Adrenal gland (tissue), 12 donors: ENCODE measurements around the gene CYP4V2. TPM values are rescaled to one million over a fixed set of nuclear protein-coding genes. Genes with fewer than 3 reads are reported as not detected.
A peak's percentile ranks its signal among the peaks of the same experiment; 100 is the strongest.

ENCODE experiments used
- DNase-seq, 7 donors: peaks; one replicate each; pipeline ENCODE4 v3.0.0-alpha.2; 2019 to 2020
- H3K27ac ChIP-seq, 5 donors: fragments of 200-600 bp; sonication (generic) in 4 of 5; 1 replicate in 3 of 5; 2 replicates in 2 of 5; pipeline versions ENCODE4 v1.5.1 to v1.8.0; 2016 to 2020; ENCODE audit warnings: mild to moderate bottlenecking in 1 of 5
- H3K27me3 ChIP-seq: fragments of 200-600 bp; 2 replicates; pipeline ENCODE4 v1.8.0; 2021
- H3K36me3 ChIP-seq, 2 donors: fragments of 200-600 bp; replicated peaks in 1 of 2; 1 replicate in 1 of 2; 2 replicates in 1 of 2; pipeline versions ENCODE4 v1.5.1 to v1.8.0; 2018 to 2022
- H3K4me1 ChIP-seq, 2 donors: fragments of 200-600 bp; replicated peaks in 1 of 2; 1 replicate in 1 of 2; 2 replicates in 1 of 2; pipeline versions ENCODE4 v1.5.1 to v1.8.0; 2018 to 2021
- H3K4me3 ChIP-seq, 4 donors: fragments of 200-600 bp; sonication (generic) in 3 of 4; one replicate each; pipeline ENCODE4 v1.5.1; 2016 to 2018
- H3K9me3 ChIP-seq, 3 donors: fragments of 200-600 bp; sonication (generic) in 1 of 3; replicated peaks in 1 of 3; 1 replicate in 2 of 3; 2 replicates in 1 of 3; pipeline versions ENCODE4 v1.5.1 to v1.8.0; 2016 to 2021
- POLR2A ChIP-seq, 2 donors: fragments of 450-650 bp; IDR thresholded peaks; one replicate each; pipeline ENCODE4 v1.6.1; 2017; ENCODE audit warnings: antibody characterized with exemption in 2 of 2, mild to moderate bottlenecking in 2 of 2, moderate library complexity in 1 of 2
- whole genome bisulfite sequencing, 4 donors: extraction: QIAGEN DNeasy Blood & Tissue Kit in 2 of 4; methylation state at CpG; one replicate each; pipeline versions ENCODE4 v1.1.5 to v1.1.7; 2013 to 2017; 5-methylcytosine and 5-hydroxymethylcytosine counted together
- intact Hi-C, 2 donors: fragments of 100-400 bp; cut with DNase I; formaldehyde crosslinking; loops; one replicate each; pipeline versions ENCODE4 v1.14.1 to v1.15.0; 2022 to 2023
- polyA plus RNA-seq, 3 donors: library from polyadenylated mRNA; stranded (reverse); fragments of 200-250 nt in 2 of 3; fragments of 350-450 nt in 1 of 3; fragmentation: Illumina TruSeq in 1 of 3; extraction: RNeasy Lipid Tissue Mini Kit (QIAGEN cat#74804) in 1 of 3; gene quantifications; one replicate each; pipeline ENCODE4 v1.2.3, GENCODE V29; 2013 to 2014
- total RNA-seq, 9 donors: library from RNA; depleted of rRNA in 4 of 9; stranded (reverse); fragments of >200 nt in 4 of 9; fragments of 120-200 nt in 1 of 9; fragmentation: NEBNext Ultra II Directional in 1 of 9; extraction: Animal tissue kit (Norgen Biotek cat#: 25700) in 1 of 9; gene quantifications; one replicate each; pipeline versions ENCODE4 v1.1.0 to v1.2.4, GENCODE V29; 2013 to 2023
- TF ChIP-seq, protein P1 (sequence below), 6 experiments: fragments of 450-650 bp in 4 of 6; fragments of 200-600 bp in 2 of 6; sonication (generic) in 1 of 6; IDR thresholded peaks; 1 replicate in 5 of 6; 2 replicates in 1 of 6; pipeline versions ENCODE4 v1.5.1 to v1.8.0; 2016 to 2021; ENCODE audit warnings: antibody characterized with exemption in 6 of 6, mild to moderate bottlenecking in 2 of 6, moderate library complexity in 1 of 6
- donor health status: healthy with polysubstance abuse.
- donor health status: Bipolar disorder and iron deficiency.
- donor health status: DM: yes; HTN: yes; CAD: no.
- donor health status: DM: no; HTN: no; CAD: no.
- donor health status: DM: no; HTN: no; CAD: no.
- donor health status: DM: yes; HTN: yes; CAD: no.

Gene CYP4V2
- total and polyA plus RNA-seq, 12 donors: 11.5 to 106 (median 61.0) TPM

DNA sequence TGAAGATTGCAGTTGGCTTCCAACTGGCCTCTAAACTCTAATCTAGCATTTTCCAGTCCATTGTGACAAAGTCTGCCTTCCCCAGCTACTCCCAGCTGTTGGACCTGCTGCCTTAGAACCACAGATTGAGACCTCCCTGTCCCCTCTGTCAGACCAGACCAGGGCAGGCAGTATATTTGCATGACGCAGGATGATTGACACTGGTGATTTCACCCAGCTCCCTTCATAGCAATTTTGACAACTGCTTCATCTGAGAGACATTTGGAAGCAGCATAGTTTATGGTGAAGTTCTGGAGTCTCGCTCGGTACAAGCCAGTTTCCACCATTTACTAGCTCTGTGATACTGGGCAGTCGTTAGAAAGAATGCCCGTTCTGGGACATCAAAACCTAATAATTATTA, 2.5 kb downstream of the CYP4V2 start:
- DNase-seq: peak in 2 of 7 donors; percentile 30 to 51
- peaks cover 7 to 32% of the 10 kb centered on the region in 2 donors for H3K4me1 ChIP-seq
- H3K27ac ChIP-seq: peak overlapping the region in 2 of 5 donors; percentile 99
- TF ChIP-seq, protein P1, sequence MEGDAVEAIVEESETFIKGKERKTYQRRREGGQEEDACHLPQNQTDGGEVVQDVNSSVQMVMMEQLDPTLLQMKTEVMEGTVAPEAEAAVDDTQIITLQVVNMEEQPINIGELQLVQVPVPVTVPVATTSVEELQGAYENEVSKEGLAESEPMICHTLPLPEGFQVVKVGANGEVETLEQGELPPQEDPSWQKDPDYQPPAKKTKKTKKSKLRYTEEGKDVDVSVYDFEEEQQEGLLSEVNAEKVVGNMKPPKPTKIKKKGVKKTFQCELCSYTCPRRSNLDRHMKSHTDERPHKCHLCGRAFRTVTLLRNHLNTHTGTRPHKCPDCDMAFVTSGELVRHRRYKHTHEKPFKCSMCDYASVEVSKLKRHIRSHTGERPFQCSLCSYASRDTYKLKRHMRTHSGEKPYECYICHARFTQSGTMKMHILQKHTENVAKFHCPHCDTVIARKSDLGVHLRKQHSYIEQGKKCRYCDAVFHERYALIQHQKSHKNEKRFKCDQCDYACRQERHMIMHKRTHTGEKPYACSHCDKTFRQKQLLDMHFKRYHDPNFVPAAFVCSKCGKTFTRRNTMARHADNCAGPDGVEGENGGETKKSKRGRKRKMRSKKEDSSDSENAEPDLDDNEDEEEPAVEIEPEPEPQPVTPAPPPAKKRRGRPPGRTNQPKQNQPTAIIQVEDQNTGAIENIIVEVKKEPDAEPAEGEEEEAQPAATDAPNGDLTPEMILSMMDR (IDR thresholded peaks at IDR 0.05): no peak
- no peak for TF ChIP-seq POLR2A (IDR thresholded peaks at IDR 0.05)
- 91 to 99% (median 93%) methylated on average over 5 of the region's 5 CpGs for WGBS, 4 donors
- intact Hi-C loops: no loop called here
- H3K4me3 ChIP-seq: no peak overlapping the region
- H3K9me3 ChIP-seq: no peaks in the 10 kb centered on the region
- H3K27me3 ChIP-seq: no peaks in the 10 kb centered on the region
- H3K36me3 ChIP-seq: peaks cover 0 to 12% of the 10 kb centered on the region in 2 donors

DNA sequence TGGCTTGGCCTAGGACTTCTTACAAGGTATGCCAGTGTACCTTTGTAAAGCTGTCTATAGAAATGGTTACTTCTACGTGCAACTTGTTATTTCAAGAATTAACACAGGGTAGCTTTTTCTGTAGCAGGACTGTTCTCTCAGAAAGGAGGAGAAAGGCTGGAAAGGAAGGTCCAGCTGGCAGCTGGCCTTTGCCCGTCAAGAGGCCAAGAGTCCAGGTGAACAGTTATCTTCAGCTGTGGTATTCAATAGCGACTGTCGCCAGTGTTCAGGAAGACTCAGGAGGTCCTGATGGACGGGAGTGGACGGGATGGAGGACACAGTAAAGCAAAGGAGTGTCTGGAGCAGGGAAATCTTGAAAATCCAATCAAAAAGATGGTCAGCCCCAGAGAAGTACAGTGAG, 4.7 kb downstream of the CYP4V2 start:
- peaks cover 7 to 19% of the 10 kb centered on the region in 2 donors for H3K4me1 ChIP-seq
- no peak overlapping the region for H3K4me3 ChIP-seq
- DNase-seq: no peak
- H3K36me3 ChIP-seq: peaks cover 0 to 18% of the 10 kb centered on the region in 2 donors
- intact Hi-C loops: no loop called here
- no peaks in the 10 kb centered on the region for H3K27me3 ChIP-seq
- 94 to 96% (median 95%) methylated on average over 6 of the region's 6 CpGs for WGBS, 4 donors
- H3K9me3 ChIP-seq: no peaks in the 10 kb centered on the region
- no peak for TF ChIP-seq POLR2A (IDR thresholded peaks at IDR 0.05)
- TF ChIP-seq, protein P1 (IDR thresholded peaks at IDR 0.05): no peak
- H3K27ac ChIP-seq: no peak overlapping the region

DNA sequence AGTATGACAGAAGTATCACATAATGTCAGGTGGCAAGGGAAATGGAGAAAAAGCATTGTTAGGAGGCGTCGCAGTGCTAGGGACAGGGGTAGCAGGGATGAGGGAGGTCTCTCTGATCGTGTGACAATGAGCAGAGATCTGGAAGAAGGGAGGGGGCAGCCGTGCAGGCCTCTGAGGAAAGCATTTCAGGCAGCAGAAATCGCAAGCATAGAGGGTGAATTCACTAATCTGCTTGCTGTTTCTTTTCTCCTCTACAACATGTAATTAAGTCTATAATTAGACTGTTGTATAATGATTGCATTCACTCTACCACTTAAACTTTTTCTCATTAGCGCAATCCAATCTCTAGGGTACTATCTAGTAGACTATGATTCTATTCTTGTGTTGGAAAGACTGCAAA, 9.1 kb downstream of the CYP4V2 start:
- DNase-seq: no peak
- Histone ChIP-seq H3K27me3 (no peaks in the 10 kb centered on the region), H3K36me3 (peaks cover 0 to 14% of the 10 kb centered on the region in 2 donors), H3K9me3 (no peaks in the 10 kb centered on the region), H3K4me1 (no peaks in the 10 kb centered on the region), H3K4me3 (no peak overlapping the region), H3K27ac (no peak overlapping the region)
- intact Hi-C loops: no loop called here
- TF ChIP-seq, protein P1 (IDR thresholded peaks at IDR 0.05): no peak
- no peak for TF ChIP-seq POLR2A (IDR thresholded peaks at IDR 0.05)
- WGBS, 4 donors: 80 to 89% (median 86%) methylated on average over 6 of the region's 6 CpGs

DNA sequence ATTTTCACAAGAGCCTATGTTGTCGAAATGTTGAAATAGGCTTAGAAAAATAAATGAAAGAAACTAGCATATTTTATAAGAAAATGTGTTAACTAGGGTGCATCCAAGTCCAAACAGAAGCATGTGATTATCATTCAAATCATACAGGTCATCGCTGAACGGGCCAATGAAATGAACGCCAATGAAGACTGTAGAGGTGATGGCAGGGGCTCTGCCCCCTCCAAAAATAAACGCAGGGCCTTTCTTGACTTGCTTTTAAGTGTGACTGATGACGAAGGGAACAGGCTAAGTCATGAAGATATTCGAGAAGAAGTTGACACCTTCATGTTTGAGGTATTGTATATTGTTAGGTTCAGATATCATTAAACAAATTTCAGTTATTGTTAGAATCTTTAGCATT, 9.6 kb downstream of the CYP4V2 start:
- Histone ChIP-seq H3K4me1 (no peaks in the 10 kb centered on the region), H3K36me3 (peaks cover 0 to 9% of the 10 kb centered on the region in 2 donors), H3K27me3 (no peaks in the 10 kb centered on the region), H3K9me3 (no peaks in the 10 kb centered on the region), H3K4me3 (no peak overlapping the region), H3K27ac (peak overlapping the region in 1 of 5 donors; percentile 26)
- intact Hi-C loops: no loop called here
- WGBS, 4 donors: 85 to 88% (median 87%) methylated on average over 7 of the region's 7 CpGs
- DNase-seq: no peak
- TF ChIP-seq, protein P1 (IDR thresholded peaks at IDR 0.05): no peak
- no peak for TF ChIP-seq POLR2A (IDR thresholded peaks at IDR 0.05)
